ENCODE data around the gene BCAS1.
A peak's percentile ranks its signal among the peaks of the same experiment; 100 is the strongest.

The BCAS1 gene, protein sequence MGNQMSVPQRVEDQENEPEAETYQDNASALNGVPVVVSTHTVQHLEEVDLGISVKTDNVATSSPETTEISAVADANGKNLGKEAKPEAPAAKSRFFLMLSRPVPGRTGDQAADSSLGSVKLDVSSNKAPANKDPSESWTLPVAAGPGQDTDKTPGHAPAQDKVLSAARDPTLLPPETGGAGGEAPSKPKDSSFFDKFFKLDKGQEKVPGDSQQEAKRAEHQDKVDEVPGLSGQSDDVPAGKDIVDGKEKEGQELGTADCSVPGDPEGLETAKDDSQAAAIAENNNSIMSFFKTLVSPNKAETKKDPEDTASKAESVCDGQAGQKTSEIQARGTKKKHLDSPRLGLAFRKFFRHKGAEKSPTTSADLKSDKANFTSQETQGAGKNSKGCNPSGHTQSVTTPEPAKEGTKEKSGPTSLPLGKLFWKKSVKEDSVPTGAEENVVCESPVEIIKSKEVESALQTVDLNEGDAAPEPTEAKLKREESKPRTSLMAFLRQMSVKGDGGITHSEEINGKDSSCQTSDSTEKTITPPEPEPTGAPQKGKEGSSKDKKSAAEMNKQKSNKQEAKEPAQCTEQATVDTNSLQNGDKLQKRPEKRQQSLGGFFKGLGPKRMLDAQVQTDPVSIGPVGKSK

DNA sequence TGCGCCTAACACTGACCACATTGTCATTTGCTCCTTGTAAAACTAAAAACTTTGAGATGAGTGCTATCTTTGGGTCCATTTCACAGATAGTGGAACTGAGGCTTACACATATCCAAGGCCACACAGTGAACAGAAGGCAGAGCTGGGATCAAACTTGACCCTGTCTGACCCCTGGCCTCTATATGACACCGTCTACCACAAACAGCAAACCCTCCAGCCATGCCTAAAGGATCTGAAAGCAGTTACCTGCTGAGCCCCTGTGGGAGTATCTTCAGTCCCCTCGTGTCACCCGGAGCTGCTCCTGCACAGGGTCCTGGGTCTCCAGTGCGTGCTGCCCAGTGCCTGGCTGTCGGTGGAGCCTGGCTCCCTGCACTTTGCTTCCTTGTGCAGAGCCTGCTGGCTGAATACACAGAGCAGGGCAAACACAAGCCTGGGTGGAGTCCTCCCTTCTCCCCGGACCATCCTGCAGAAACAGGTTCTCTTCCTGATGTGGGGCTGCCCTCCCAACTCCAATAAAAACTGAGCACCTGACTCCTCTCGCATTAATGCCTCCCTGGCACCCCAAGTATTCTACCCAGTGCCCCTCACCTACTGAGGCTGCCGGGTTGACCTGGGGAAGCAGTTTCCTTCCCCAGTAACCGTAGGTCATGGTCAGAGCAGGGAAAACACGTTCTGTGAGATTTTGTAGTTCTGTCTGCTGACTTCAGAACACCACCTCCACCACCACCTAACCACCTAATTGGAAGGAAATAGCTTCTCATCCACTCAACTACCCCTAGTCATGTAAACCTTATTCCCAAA is at the start of gene BCAS1:
Gene BCAS1 (minus strand): TSS at position 408 of the 801 bp plus-strand sequence. CDS start 11,876 bp downstream, outside the sequence.
- no peak for FAIRE-seq
- DNase-seq (ENCODE audit: low spot score): no peak

DNA sequence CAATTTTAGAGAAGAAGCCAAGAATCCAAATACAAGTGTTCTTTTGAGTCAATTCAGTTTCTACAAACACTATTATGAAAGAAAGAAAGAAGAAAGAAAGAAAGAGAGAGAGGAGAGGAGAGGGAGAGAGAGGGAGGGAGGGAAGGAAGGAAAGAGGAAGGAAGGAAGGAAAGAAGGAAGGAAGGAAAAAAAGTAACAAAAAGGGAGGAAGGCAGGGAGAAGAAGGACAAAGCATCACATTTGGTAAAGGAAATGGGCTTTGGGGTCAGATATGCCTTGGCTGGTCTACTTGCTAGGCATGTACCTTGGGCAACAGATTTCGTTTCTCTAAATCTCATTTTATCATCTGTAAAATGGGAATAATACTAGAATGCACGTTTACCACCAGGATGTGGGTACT is 49.4 kb upstream of the BCAS1 start:
- FAIRE-seq (no peak), DNase-seq (ENCODE audit: low spot score) (no peak)

DNA sequence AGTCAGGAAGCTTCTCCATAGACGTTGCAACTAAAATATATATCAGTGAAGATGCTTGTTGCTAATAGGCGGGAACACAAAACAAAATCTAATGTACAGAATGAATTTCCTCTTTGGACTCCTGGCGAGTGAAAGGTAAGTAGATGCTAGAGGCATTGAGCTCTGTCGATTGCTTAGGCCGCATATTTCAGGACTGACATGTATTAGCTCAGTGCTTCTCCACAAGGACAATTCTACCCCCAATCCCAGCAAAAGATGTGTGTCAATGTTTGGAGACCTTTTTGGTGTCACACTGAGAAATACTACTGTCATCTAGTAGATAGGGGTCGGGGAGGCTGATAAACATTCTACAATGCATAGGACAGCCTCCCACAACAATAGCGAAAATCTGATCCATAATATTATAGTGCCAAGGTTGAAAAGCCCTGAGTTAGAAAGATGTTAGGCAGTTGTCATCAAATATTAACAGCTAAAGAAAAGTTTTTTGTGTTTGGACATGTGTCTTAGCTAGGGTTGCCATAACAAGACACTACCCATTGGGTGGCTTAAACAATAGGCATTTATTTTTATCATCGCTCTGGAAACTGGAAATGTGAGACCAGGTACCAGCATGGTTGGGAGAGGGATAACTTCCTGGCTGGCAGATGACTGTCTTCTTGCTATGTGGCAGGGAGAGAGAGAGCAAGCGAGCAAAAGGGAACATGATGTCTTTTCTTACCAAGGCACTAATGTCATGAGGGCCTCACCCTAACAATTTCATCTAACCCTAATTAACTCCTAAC is 48.0 kb upstream of the BCAS1 start:
- DNase-seq (ENCODE audit: low spot score) (no peak), FAIRE-seq (no peak)

DNA sequence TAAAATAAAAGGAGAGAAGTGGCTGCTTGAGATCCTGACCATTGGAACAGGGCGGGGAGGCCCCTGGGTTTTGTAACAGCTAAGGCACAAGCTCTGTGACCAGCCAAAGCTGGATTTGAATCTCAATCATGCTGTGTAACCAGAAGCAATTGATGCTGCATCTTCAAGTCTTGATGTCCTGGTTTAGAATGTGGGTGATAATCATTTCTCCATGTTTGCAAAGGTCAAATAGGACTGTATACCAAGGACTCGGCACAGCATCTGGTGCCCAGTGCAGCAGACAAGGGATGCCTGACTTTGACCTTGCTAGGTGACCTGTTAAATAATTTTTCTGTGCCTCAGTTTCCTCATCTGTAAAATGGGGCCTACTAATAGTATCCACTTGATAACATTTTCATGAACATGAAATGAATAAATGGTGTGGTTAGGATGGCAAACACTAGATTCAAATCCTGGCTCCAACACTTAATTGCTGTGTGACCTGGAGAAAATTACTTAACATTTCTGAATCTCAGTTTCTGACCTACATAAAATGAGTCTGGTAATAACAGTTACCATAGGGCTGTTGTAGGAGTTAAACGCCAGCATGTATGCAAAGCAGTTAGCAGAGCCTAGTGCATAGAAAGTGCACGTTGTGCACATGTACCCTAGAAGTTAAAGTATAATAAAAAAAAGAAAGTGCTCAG is 46.3 kb upstream of the BCAS1 start:
- DNase-seq (ENCODE audit: low spot score) (no peak), FAIRE-seq (no peak)

DNA sequence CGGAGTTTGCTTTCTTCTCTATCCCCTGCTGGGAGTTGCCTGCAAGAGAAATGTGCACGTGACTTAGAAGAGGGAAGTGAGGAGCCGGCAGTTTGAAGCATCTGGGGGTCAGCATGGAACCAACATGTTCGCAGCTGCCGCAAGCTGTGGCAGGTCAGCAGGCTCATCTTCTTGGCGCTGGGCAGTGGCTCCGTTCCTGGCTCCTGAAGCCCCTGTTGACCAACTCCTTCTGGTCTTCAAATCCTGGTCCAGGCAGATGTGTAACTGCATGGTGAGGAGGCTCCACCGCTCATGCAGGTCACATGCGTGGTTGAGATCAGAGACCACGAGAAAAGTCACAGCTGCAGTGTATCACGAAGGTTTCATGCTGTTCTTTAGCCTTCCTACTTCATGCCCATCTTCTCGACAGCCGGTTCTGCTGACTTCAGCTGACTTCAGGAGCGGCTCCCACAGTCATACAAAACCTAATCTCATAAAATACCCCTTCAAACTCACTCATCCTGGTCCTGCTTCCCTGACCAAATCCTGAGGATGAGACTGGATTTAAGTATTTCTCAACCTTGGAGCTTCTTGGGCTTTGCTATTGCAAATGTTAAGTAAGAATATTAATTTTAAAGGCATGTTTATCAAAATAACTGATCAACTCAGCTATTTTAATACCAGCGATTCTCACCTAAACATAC is 44.9 kb upstream of the BCAS1 start:
- FAIRE-seq (peak; percentile 11), DNase-seq (ENCODE audit: low spot score) (peak; percentile 17)

DNA sequence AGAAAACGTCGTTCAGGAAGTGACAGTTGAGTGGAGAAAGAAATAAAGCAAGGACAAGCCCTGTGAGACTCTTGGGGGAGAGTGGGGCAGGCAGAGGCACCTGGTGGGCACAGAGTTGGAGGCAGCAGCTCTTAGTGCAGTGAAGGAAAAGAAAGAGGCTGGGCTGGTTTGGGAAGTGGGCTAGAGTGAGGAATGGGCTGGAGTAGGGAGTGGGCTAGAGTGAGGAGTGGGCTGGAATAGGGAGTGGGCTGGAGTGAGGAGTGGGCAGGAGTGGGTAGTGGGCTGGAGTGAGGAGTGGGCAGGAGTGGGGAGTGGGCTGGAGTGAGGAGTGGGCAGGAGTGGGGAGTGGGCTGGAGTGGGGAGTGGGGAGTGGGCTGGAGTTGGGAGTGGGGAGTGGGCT is 43.7 kb upstream of the BCAS1 start:
- FAIRE-seq: no peak
- no peak for DNase-seq (ENCODE audit: low spot score)

DNA sequence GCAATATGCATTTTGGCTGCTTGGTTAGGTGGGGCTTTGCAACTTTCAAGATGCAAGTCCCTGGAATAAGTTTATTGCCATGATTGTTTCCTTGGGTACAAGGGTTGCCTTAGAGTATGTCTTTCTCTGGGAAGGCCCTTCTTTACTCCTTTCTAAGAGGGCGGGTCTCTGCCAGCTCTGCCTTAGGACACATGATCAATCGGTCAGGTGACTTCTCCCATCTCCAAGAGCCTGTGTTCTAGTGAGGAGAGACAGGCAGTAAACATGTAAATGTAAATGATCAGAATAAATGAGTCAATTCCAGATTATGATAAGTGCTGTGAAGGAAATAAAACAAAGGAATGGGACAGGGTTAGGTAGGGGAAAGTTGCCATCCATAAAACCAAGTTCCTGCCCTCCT is 43.2 kb upstream of the BCAS1 start:
- no peak for DNase-seq (ENCODE audit: low spot score)
- no peak for FAIRE-seq

DNA sequence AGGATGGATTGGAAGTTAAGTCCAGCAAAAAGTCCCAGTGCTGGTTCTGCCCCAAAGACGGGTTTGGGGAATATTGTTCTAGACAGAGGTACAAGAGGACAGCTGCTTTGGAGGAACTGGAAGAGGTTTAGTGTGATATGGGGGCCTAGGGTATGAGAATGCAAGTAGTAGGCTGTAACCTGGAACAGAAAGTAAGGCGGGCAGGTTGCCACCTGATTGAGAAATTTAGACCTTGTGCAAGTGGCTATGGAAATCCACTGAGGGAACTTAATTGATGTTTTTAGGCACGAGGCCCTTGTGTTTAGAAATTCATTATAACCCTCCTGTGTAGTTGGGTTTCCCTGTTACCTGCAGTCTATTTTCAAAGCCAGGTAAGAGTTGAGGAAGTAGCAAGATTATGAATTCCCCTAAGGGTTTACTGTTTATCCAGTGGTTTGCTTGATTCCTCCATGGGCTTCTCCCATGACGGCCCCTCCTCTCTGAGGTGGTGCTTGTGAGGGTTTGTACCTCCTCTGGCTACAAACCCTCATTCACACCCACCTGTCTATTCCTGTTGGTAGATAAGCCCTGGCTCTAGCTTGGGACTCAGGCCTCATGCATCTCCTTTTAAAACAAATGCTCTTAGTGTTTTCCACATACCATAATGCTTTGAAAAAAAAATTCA is 42.0 kb upstream of the BCAS1 start:
- DNase-seq (ENCODE audit: low spot score) (no peak), FAIRE-seq (no peak)

DNA sequence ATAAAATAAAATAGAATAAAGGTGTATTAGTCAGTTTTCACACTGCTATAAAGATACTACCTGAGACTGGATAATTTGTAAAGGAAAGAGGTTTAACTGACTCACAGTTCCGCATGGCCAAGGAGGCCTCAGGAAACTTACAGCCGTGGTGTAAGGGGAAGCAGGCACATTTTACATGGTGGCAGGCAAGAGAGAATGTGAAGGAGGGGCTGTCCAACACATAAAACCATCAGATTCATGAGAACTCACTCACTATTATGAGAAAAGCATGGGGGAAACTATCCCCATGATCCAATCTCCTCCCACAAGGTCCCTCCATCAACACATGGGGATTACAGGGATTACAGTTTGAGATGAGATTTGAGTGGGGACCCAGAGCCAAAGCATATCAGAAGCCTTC is 41.1 kb upstream of the BCAS1 start:
- DNase-seq (ENCODE audit: low spot score) (no peak), FAIRE-seq (no peak)

DNA sequence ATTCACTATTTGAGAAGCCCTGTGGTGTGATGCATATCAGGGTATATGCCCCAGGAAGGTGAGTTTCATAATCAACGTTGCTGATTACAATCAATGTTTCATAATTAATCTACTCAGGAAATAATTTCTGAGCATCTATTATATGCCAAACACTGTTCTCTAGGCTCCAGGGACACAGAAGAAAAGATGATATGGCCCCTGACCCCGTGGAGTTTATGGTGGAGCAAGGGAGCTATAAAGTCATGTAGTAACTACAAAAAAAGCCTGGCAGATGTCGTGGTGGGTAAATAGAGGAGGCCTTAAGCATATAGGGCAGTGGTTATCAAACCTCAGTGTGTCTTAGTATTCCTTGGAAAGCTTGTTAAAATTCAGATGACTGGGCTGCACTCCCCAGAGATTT is 40.1 kb upstream of the BCAS1 start:
- FAIRE-seq (no peak), DNase-seq (ENCODE audit: low spot score) (no peak)

DNA sequence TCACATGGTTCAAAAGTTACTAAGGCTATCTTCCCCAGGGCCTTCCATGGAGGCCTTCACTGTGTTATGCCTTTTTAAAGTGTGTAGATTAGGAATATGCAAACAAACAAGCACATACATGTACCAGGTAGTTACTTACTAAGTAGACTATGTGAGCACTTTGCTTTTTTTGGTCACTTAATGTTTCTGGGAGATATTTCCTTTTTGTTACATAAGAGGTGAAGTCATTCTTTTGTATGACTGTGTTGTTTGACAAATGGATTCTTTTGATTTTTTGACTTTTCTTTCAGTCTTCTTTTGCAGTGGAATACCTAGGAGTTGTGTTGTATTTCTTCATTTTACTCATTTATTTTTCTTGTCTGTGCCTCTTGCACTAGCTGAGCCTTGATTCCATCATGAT is 39.6 kb upstream of the BCAS1 start:
- no peak for DNase-seq (ENCODE audit: low spot score)
- FAIRE-seq: no peak

DNA sequence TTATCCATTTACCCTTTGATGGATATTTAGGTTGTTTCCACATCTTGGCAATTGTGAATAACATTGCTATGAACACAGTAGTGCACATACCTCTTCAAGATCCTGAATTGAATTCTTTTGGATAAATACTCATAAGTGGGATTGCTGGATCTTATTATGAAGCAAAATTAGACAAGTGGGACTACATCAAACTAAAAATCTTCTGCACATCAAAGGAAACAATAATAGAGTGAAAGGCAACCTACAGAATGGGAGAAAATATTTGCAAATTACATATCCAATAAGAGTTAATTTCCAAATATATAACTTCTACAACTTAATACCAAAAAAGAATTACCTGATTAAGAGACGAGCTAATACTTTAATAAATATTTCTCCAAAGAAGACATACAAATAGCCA is 38.4 kb upstream of the BCAS1 start:
- FAIRE-seq: peak; percentile 20
- no peak for DNase-seq (ENCODE audit: low spot score)

DNA sequence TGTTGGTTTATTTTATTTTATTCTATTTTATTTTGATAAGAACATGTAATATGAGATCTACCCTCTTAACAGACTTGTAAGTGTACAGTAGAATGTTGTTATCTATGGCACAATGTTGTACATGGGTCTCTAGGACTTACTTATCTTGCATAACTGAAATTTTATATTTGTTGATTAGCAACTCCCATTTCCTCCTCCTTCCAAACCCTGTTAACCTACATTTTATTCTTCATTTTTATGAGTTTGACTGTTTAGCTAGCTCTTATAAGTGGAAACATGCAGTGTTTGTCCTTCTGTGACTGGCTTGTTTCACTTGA is 37.9 kb upstream of the BCAS1 start:
- peak; percentile 17 for FAIRE-seq
- DNase-seq (ENCODE audit: low spot score): no peak

DNA sequence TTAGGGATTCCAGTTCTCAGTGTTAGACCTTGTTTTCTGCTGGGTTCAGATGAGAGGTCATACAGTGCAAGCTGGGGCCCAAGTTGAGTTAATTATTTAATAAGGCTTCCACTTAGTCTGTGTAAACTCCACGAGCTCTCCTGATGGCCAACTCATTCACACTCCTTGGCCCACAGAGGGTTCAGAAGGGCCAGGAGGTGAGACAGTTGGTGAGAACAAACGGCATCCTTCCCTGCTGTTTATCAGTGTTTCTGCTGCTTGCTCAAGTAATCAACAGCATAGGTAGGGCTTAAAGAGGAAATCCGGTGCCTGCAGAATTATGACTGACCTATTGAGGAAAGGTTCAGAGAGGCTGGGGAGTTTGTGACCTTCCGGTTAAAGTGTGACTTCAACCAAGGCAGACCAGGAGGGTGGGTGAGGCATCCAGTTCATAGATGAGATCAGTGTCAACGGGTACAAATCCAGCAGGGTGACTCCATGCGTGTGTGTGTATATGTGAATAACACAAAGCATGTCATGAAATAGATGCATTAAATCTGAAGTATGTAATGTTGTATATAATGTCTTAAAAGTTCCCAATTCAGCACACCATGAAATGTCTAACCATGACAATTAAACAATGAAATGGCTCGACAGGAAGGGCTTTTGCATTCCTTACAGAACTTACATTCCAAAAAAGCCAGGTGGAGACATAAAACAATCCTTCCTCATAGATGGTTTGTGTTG is 37.4 kb upstream of the BCAS1 start:
- DNase-seq (ENCODE audit: low spot score): peak; percentile 43
- FAIRE-seq: peak; percentile 30

DNA sequence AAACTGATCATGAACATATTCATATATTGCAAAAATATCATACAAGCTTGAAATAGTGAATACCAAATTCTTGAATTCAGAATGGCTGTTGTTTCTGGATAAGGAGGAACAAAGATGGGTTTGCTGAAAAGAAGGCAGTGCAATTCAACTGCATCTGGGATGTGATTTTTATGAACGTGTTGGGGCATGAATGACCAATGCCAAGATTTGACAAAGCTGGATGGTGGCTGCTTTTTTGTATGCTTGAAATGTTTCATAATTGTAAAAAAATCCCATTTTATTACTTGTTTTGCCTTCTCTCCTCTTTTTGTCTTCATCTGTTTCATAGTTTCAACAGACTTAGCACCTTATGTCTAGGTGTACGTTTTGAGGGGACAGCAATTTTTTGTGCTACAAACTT is 36.8 kb upstream of the BCAS1 start:
- DNase-seq (ENCODE audit: low spot score) (no peak), FAIRE-seq (no peak)

DNA sequence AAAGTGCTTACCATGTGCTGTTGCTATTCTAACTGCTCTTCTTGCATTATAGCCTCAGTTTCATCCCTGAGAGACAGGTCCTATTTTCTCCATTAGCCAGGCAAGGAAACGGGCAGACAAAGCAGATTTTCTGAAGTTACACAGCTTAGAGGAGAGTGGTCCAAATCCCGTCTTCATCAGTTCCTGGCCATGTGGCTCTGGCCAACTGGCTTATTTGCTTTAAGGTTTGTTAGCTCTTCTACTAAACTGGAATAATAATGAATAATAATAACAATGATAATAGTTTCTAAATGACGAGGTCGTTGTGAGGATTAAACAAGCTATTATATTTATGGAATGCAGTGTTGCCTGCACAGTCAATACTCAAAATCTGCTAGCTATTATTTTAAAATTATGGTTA is 35.8 kb upstream of the BCAS1 start:
- FAIRE-seq (no peak), DNase-seq (ENCODE audit: low spot score) (no peak)

DNA sequence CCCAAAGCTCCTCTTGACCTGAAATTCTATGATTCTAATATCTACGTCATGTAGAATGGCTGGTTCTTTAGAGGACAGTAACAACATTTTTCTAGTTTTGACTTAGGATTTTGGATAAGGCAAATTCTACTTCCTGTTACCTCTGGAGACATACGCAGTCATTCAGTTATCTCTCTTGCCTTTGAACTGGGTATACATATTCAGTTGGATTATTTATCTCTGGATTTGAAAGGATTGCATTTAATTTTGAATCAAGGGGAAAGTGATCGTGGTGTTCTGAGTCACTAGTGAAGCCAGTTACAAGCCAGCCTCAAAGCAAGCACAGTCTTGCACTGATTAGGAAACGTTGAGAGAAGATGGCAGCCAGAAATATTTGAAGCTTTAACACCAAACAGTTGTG is 35.3 kb upstream of the BCAS1 start:
- DNase-seq (ENCODE audit: low spot score) (no peak), FAIRE-seq (no peak)

DNA sequence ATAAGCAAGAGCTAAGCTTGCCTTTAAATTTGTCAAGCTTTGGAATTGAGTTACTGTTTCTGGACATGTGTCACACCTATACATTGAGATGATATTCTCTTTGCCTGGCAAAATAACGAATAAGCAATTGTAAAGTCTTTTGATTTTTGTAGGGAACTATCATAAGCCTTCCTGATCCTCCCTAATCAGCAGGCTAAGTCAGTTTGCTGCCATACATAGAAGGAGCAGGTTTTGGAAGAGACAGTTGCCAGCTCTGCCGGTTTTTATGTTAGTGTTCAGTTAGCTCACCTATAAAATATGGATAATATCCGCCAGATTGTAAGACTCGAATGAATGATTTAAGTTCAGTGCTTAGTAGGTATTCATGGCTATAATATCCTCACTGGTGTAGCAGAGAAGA is 34.4 kb upstream of the BCAS1 start:
- FAIRE-seq: no peak
- DNase-seq (ENCODE audit: low spot score): no peak

Data from RCC 7860 (cell line).